Coronary artery (tissue), 2 donors: ENCODE data around the gene LCK.

Experiments
- DNase-seq: peaks from one replicate; pipeline ENCODE4 v3.0.0-alpha.2; 2017; ENCODE audit warnings: low spot score
- H3K27ac ChIP-seq, 2 donors: fragments of 200-600 bp; sonication (generic); one replicate each; pipeline ENCODE4 v1.5.1; 2016 to 2019
- H3K4me3 ChIP-seq: fragments of 200-600 bp; sonication (generic); 2 replicates; pipeline ENCODE4 v1.5.1; 2016; ENCODE audit warnings: mild to moderate bottlenecking, moderate library complexity
- CTCF ChIP-seq: fragments of 200-600 bp; sonication (generic); IDR thresholded peaks from one replicate; pipeline ENCODE4 v1.5.1; 2019; ENCODE audit warnings: antibody characterized with exemption

LCK gene

GRCh38 chr1:32223683-32224082 lies 27.4 kb upstream of the LCK start:
- no peak for TF ChIP-seq CTCF
- Histone ChIP-seq H3K27ac (peak overlapping the region in 1 of 2 donors; percentile 97), H3K4me3 (peak overlapping the region; percentile 94)
- no peak for DNase-seq

DNA sequence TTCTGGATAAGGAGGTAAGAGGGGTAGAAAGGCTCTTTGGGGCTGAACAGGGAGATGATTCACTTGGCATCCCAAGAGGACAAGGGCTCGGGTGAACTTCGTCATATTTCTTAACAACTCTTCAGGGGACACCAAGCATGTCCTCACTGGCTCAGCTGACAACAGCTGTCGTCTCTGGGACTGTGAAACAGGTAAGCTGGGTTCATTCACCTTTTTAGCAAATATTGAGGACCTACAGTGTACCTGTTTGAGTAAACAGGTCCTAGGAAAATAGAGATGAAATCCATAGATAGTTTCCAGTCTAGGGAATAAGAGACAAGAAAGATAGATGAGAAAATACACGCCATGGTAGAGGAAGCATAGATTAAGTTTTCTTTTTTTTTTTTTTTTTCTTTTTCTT lies 26.8 kb upstream of the LCK start:
- peak overlapping the region in 1 of 2 donors; percentile 5 for H3K27ac ChIP-seq
- no peak for DNase-seq
- H3K4me3 ChIP-seq = no peak overlapping the region
- no peak for TF ChIP-seq CTCF

DNA sequence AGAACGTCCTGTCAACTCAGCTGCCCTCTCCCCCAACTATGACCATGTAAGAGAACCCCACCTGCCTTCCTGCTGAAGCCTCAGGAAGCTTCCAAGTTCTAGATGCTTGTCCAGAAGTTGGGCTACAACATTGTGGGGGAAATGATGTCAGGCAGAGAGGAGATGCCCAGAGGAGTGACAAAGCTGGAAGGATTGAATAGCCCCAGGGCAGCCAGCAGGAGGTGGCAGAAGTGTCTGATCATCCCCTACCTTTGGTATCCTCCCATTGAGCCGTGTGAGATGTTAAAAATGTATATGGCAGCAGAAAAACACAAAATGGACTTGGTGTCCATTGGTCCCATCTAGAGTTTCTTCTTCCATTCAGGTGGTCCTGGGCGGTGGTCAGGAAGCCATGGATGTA lies 22.3 kb upstream of the LCK start:
- DNase-seq = no peak
- H3K27ac ChIP-seq = no peak overlapping the region
- H3K4me3 ChIP-seq = no peak overlapping the region
- no peak for TF ChIP-seq CTCF

- DNase-seq = no peak
- H3K27ac ChIP-seq = no peak overlapping the region
- no peak for TF ChIP-seq CTCF
- H3K4me3 ChIP-seq = no peak overlapping the region
Measured at GRCh38 chr1:32231843-32232432, 19.1 kb upstream of the LCK start.

- H3K27ac ChIP-seq = no peak overlapping the region
- DNase-seq = no peak
- no peak for TF ChIP-seq CTCF
- H3K4me3 ChIP-seq = no peak overlapping the region
Measured at GRCh38 chr1:32232558-32233304, 18.3 kb upstream of the LCK start.

DNA sequence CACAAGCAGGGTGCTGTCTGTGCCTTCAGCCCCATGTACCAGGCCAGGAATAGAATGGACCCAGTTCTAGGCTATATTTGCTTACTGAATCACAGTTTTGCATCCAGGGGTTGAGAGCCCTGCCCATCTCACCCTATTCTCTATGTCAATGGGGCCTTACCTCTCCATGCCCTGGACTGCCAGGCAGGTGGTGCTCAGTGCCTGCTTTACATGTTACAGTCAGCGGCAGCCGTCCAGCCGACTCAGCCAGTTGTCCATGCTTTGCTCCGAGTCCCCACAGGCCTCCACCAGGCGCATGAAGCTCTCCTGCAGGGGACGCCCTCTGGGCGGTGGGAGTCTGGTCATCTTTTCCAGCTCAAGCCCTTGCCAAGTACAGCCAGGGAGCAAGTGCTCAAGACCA lies 16.3 kb upstream of the LCK start:
- peak overlapping the region in 1 of 2 donors; percentile 1 for H3K27ac ChIP-seq
- no peak for DNase-seq
- H3K4me3 ChIP-seq = no peak overlapping the region
- no peak for TF ChIP-seq CTCF

- Histone ChIP-seq H3K27ac (peak overlapping the region in 1 of 2 donors; percentile 91), H3K4me3 (no peak overlapping the region)
- no peak for DNase-seq
- TF ChIP-seq CTCF = no peak
Measured at GRCh38 chr1:32239337-32239736, 11.7 kb upstream of the LCK start.
